GM12875 (cell line): ENCODE measurements around the gene CACNB3.

Source experiments
- H3K4me3 ChIP-seq: one replicate; pipeline ENCODE4 v1.5.1; 2011; ENCODE audit warnings: low read depth, low read length, control low read depth
- TF ChIP-seq, protein P1 (sequence below): IDR thresholded peaks from 2 replicates; pipeline ENCODE4 v1.5.1; 2011; ENCODE audit warnings: low read depth, mild to moderate bottlenecking, control low read depth, inconsistent platforms, low read length, moderate library complexity, borderline replicate concordance; ENCODE audit not compliant: insufficient read depth

The CACNB3 gene

DNA sequence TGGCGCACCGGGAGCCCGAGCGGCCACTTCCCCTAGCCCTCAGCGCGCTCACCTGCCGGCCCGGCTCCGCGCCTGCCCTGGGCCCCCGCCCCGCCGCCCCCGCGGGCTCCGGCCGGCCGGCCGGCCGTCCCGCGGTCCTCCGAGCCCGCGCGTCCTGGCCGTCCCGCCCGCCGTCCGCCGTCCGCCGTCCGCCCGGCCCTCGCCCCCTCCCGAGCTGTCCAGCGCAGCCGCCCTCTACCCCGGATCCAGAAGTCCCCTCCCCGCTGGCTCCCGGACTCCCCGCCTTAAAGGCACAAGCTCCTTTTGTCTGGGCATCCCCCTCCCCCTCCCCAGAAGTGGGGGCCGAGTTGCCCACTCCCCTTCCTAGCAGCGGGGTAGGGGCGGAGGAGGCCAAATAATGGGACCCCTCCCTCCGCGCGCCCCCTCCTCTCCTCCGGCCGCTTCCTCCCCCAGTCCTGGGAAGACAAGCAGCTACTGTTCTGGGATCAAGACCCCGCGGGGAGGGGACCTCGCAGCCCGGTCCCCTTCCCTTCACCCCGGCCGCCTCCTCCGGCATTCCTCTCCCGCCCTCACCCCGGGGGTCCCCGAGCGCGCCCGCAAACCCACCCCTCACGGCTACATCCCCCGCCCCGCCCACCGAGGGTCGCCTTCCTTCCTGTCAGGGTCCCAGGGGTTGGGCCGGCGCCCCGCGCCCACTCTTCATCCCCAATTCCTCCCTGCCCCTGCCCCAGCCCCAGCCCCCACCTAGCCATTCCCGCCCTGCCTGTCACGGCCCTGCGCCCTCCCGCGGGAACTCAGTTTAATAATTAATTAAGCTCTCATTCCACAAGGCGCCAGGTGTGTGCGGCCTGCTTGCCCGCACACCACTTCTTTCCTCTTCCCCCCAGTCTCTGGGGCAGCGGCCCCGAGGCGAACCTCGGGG, 29.2 kb upstream of the CACNB3 start, which contains the start of gene ADCY6:
TSS of gene ADCY6 (minus strand) at position 236 of the 922 bp plus-strand sequence. CDS start 5,655 bp downstream, outside the sequence.
- no peak within 1 kb of the TSS for H3K4me3 ChIP-seq
- TF ChIP-seq, protein P1, sequence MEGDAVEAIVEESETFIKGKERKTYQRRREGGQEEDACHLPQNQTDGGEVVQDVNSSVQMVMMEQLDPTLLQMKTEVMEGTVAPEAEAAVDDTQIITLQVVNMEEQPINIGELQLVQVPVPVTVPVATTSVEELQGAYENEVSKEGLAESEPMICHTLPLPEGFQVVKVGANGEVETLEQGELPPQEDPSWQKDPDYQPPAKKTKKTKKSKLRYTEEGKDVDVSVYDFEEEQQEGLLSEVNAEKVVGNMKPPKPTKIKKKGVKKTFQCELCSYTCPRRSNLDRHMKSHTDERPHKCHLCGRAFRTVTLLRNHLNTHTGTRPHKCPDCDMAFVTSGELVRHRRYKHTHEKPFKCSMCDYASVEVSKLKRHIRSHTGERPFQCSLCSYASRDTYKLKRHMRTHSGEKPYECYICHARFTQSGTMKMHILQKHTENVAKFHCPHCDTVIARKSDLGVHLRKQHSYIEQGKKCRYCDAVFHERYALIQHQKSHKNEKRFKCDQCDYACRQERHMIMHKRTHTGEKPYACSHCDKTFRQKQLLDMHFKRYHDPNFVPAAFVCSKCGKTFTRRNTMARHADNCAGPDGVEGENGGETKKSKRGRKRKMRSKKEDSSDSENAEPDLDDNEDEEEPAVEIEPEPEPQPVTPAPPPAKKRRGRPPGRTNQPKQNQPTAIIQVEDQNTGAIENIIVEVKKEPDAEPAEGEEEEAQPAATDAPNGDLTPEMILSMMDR = no peak

DNA sequence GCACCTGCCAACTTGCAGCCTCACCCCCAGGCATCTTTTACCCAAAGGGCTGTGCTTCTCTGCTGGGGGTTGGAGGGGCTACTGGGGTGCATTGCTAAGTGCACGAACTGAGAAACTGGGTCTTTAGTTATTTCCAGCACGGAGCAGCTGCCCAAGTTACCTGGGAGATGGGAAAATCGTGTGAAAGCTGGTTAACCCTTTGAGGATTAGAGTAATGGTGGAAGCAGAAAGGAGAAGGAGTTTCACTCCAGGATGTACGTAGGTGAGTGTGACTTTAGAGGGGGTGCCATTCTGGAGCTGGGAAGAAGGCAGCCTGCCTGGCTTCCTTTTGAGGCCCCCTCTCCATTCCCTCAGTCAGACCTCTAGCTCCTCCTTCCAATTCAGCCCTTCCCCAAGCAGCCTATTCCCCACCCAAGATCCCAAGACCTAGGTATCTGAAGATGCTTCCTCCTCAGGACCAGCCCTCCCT, 28.4 kb upstream of the CACNB3 start:
- TF ChIP-seq, protein P1 = no peak
- H3K4me3 ChIP-seq = no peak overlapping the region

DNA sequence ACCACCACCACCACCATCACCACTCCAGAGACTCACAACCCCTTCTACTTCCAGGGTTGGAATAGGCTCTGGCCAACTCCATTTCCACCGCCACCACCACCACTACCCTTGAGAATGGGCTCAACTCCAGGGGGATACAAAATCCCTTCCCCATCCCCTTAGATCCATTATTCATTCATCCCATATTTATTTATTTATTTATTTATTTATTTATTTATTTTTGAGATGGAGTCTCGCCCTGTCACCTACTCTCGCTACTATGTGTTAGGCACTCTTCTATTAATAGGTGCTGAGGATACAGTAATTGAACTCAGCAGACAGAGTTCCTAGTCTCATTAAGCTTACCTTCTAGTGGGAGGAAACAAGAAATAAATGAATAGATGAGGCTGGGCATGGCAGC, 24.6 kb upstream of the CACNB3 start:
- TF ChIP-seq, protein P1 = no peak
- H3K4me3 ChIP-seq = no peak overlapping the region

DNA sequence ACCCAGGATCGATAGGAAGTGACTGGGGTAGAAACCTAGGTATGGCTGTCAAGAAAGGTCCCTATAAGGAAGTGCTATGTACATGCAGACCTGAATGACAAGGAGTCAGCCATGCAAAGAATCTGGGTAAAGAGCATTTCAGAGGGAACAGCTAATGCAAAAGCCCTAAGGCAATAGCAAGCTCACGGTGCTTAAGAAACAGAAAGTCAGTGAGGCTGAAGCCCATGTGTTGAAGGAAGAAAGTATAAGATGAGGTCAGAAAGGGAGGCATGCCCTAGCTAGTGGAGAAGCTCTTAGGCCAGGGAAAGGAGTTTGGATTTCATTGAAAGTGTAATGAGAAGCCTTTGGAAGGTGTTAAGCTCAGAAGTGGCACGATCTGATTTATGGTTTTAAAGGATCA, 23.4 kb upstream of the CACNB3 start:
- H3K4me3 ChIP-seq = no peak overlapping the region
- TF ChIP-seq, protein P1 = no peak

DNA sequence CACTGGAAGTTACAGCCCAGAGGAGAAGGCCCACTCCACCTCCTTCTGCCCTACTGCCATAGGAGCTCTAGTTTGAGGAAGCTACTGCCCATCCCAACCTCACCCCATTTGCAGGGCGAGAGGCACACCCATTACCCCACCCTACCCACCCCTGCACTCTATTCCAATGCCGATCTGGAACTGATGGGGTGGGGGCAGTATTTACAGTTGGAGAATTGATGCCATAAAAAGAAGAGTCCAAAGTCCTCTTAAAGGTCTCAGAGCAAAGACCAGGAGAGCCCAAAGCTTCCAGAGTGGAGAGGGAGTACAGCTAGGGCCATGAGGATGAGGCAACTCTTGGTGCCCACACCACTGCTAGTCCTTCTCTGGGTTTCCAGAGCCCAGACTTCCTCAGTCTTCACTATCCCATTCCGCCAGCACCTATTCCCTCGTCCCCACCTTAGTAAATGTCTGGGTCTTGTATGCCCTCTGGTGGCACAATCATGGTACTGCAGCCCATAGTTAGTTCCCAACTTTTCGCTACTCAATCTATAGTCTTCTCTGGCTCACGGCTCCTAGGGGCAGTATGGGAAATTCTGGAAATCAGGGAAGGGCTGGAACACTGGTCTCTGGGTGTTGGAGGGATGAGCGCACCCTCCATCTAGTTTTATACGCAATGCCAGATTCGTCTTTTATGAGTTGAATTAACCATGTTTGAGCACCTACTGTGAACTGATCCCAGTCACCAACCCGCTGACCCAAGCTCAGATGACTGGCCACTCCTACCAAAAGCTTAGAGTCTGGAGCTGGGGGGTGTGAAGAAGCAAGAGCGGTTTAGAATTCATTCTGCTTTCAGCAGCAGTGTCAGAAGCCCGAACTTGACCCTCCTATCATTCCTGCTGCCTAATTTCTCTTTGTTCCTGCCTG, 22.5 kb upstream of the CACNB3 start:
- TF ChIP-seq, protein P1 = peak; percentile 85
- H3K4me3 ChIP-seq = no peak overlapping the region

DNA sequence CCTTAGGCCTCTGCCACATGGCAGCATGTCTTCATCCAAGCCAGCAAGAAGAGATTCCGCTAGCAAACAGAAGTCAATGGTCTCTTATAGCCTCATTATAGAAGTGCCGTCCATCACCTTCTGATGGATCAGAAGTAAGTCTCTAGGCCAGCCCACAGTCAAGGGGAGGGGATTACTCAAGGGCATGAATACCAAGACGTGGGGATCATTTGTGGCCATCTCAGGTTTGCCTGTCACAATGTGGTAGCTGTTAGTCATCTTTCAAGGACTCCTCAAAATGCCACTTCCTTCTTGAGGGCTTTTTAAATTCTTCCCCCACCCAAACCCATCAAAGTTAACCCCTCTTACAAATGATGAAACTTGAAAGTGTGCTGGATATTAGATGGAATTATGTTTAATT, 21.3 kb upstream of the CACNB3 start:
- TF ChIP-seq, protein P1 = no peak
- H3K4me3 ChIP-seq = no peak overlapping the region
